Measurements from ENCODE around the gene ATF7.

- no peak for TF ChIP-seq POLR2A (IDR thresholded peaks at IDR 0.05; ENCODE audit: low read length)
- TF ChIP-seq GATA1 (IDR thresholded peaks at IDR 0.05; ENCODE audit: low read depth, low read length), result no peak
These were observed 146.9 kb downstream of the ATF7 start for GRCh38 chr12:53479331-53479730.

Data from erythroblast (primary cell).